Endothelial cell (in vitro differentiated cells): ENCODE data around the gene PRR5. TPM values are rescaled to one million over a fixed set of nuclear protein-coding genes. Genes with fewer than 3 reads are reported as not detected.
A peak's percentile ranks its signal among the peaks of the same experiment; 100 is the strongest.

Experiments used
- DNase-seq: peaks from one replicate; pipeline ENCODE4 v3.0.0; 2021; ENCODE audit warnings: low spot score
- H3K27ac Mint-ChIP-seq: one replicate; pipeline ENCODE4 v1.8.0; 2021; ENCODE audit warnings: mixed read lengths, inconsistent platforms; ENCODE audit not compliant: unreplicated experiment
- H3K27me3 Mint-ChIP-seq: one replicate; pipeline ENCODE4 v1.8.0; 2021; ENCODE audit warnings: mild to moderate bottlenecking, moderate library complexity, mixed read lengths, inconsistent platforms; ENCODE audit not compliant: unreplicated experiment
- H3K36me3 Mint-ChIP-seq: one replicate; pipeline ENCODE4 v1.8.0; 2021; ENCODE audit warnings: mild to moderate bottlenecking, low read depth, mixed read lengths, inconsistent platforms; ENCODE audit not compliant: unreplicated experiment
- H3K4me1 Mint-ChIP-seq: one replicate; pipeline ENCODE4 v1.8.0; 2021; ENCODE audit warnings: mild to moderate bottlenecking, mixed read lengths, inconsistent platforms; ENCODE audit not compliant: unreplicated experiment
- H3K4me3 Mint-ChIP-seq: one replicate; pipeline ENCODE4 v1.8.0; 2021; ENCODE audit warnings: mild to moderate bottlenecking, mixed read lengths, inconsistent platforms; ENCODE audit not compliant: unreplicated experiment
- H3K9me3 Mint-ChIP-seq: one replicate; pipeline ENCODE4 v1.8.0; 2021; ENCODE audit warnings: mixed read lengths, inconsistent platforms; ENCODE audit not compliant: unreplicated experiment
- total RNA-seq: library from RNA; stranded (reverse); fragmentation: NEBNext Ultra II Directional; extraction: Animal tissue kit (Norgen Biotek cat#: 25700); gene quantifications from one replicate; pipeline ENCODE4 v1.2.1, GENCODE V29; 2021; ENCODE audit not compliant: unreplicated experiment
- TF ChIP-seq, protein P1 (sequence below): fragments of 200-600 bp; sonication (generic); IDR thresholded peaks from one replicate; pipeline ENCODE4 v1.5.0; 2021; ENCODE audit warnings: antibody characterized with exemption; ENCODE audit not compliant: unreplicated experiment

PRR5 gene
- total RNA-seq, 1 donor from 2014 or later: 40.5 TPM

DNA sequence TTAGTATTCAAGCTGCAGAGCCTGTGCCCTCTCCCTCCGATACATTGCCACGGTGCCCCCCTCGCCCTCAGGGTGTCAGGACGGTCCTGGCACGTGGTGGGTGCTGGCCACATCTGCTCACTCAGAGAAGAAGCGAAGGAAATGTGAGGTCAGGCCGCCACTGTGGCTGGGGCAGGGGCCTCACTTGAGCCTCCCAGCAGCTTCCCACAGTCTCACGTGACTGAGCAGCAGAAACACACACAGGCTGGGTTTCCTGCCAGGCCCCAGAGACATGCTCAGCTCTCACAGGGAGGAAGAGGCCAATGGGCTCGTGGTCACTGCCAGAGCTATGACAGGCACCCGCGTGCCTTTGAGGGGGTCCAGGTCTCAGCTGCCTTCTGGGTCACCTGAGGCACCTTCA lies 37.9 kb upstream of the PRR5 start:
- Mint-ChIP-seq H3K27ac (no peak overlapping the region), H3K36me3 (no peaks in the 10 kb centered on the region), H3K4me1 (peaks cover 13% of the 10 kb centered on the region), H3K9me3 (no peaks in the 10 kb centered on the region), H3K4me3 (no peak overlapping the region), H3K27me3 (peaks cover 11% of the 10 kb centered on the region)
- DNase-seq: no peak
- TF ChIP-seq, protein P1, sequence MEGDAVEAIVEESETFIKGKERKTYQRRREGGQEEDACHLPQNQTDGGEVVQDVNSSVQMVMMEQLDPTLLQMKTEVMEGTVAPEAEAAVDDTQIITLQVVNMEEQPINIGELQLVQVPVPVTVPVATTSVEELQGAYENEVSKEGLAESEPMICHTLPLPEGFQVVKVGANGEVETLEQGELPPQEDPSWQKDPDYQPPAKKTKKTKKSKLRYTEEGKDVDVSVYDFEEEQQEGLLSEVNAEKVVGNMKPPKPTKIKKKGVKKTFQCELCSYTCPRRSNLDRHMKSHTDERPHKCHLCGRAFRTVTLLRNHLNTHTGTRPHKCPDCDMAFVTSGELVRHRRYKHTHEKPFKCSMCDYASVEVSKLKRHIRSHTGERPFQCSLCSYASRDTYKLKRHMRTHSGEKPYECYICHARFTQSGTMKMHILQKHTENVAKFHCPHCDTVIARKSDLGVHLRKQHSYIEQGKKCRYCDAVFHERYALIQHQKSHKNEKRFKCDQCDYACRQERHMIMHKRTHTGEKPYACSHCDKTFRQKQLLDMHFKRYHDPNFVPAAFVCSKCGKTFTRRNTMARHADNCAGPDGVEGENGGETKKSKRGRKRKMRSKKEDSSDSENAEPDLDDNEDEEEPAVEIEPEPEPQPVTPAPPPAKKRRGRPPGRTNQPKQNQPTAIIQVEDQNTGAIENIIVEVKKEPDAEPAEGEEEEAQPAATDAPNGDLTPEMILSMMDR: no peak

- no peak overlapping the region for H3K4me3 Mint-ChIP-seq
- TF ChIP-seq, protein P1: no peak
- peaks cover 13% of the 10 kb centered on the region for H3K4me1 Mint-ChIP-seq
- no peaks in the 10 kb centered on the region for H3K36me3 Mint-ChIP-seq
- peak; percentile 47 for DNase-seq
- H3K9me3 Mint-ChIP-seq: no peaks in the 10 kb centered on the region
- H3K27ac Mint-ChIP-seq: peak overlapping the region; percentile 52
- peaks cover 7% of the 10 kb centered on the region for H3K27me3 Mint-ChIP-seq
Observed at GRCh38 chr22:44665115-44665514, 36.9 kb upstream of the PRR5 start.

DNA sequence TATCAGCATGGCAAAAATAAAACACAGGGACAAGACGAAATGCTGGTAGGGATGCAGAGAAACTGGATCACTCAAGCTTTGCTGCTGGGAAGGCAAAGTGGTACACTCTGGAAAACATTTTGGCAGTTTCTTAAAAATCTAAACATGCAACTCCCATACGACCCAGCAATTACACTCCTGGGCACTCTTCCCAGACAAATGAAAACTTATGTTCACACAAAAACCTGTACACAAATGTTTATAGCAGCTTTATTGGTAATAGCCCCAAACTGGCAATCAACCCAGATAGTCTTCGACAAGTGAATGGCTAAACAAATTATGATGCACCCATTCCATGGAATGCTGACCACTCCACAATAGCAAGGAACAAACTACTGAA lies 35.8 kb upstream of the PRR5 start:
- Mint-ChIP-seq H3K9me3 (no peaks in the 10 kb centered on the region), H3K4me3 (no peak overlapping the region), H3K27me3 (peaks cover 7% of the 10 kb centered on the region), H3K27ac (no peak overlapping the region), H3K4me1 (peaks cover 13% of the 10 kb centered on the region), H3K36me3 (no peaks in the 10 kb centered on the region)
- DNase-seq: no peak
- TF ChIP-seq, protein P1: no peak

- Mint-ChIP-seq H3K27ac (no peak overlapping the region), H3K4me1 (peaks cover 17% of the 10 kb centered on the region), H3K4me3 (peak overlapping the region; percentile 85), H3K9me3 (no peaks in the 10 kb centered on the region), H3K36me3 (peaks cover 4% of the 10 kb centered on the region), H3K27me3 (peaks cover 8% of the 10 kb centered on the region)
- DNase-seq: no peak
- TF ChIP-seq, protein P1: no peak
Observed at GRCh38 chr22:44667276-44667675, 34.7 kb upstream of the PRR5 start.

DNA sequence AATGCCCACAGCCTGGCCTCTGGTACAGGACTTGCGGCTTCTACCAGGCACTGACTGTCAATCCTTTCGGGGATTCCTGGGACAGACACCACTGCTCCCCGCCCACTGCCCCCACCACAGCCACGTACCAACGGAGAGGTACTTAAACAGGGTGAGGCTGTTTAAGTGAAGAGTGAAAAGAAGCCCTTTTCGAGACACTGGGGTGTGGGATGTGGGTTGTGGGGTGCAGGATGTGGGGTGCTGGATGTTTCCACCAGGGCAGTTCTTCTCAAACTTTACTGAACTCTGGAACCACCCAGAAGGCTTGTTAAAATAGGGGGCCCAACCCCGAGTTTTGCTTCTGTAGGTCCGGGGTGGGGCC lies 34.2 kb upstream of the PRR5 start:
- Mint-ChIP-seq H3K9me3 (no peaks in the 10 kb centered on the region), H3K36me3 (peaks cover 4% of the 10 kb centered on the region), H3K27me3 (peaks cover 8% of the 10 kb centered on the region), H3K4me1 (peaks cover 17% of the 10 kb centered on the region), H3K4me3 (peak overlapping the region; percentile 85), H3K27ac (no peak overlapping the region)
- DNase-seq: no peak
- TF ChIP-seq, protein P1: no peak
